Pons (tissue), 1 donor: Measurements from ENCODE around the gene HOXD10.

ENCODE experiments used
- DNase-seq: peaks from one replicate; pipeline ENCODE4 v3.0.0-alpha.2; 2016; ENCODE audit warnings: low spot score

Gene HOXD10

GRCh38 chr2:176164611-176165369, 48.2 kb downstream of the HOXD10 start:
- no peak for DNase-seq

GRCh38 chr2:176165370-176166050, 48.9 kb downstream of the HOXD10 start:
- no peak for DNase-seq

GRCh38 chr2:176166272-176166671, 49.7 kb downstream of the HOXD10 start:
- no peak for DNase-seq

DNA sequence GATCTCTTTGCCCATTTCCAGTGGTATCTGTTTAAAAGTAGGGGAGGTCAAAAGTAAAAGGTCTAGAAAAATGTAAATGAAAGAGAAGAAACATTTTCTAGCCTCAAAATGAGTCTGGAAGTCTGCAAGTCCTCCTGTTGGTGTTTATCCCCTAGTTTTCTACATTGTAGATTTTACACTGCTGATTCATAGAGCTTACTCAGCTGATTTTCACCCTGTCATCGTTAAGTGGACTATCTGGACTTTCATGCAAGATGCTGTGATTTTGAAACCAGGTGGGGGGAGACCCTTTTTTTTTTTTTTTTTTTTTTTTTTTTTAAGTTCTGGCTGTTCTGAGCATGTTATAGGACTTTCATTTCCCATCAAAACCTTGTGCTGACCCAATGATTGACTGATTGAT, 50.8 kb downstream of the HOXD10 start:
- no peak for DNase-seq

GRCh38 chr2:176169181-176169580, 52.6 kb downstream of the HOXD10 start:
- DNase-seq: no peak
